Loucy (cell line): ENCODE results near the gene CX3CR1.

ENCODE experiments used
- H2AFZ ChIP-seq: fragments of 200-600 bp; sonication (generic); 2 replicates; pipeline ENCODE4 v1.6.0; 2016; ENCODE audit warnings: antibody characterized with exemption, mild to moderate bottlenecking, low read length, moderate library complexity
- H3F3A ChIP-seq: fragments of 200-600 bp; 2 replicates; pipeline ENCODE4 v1.6.0; 2016; ENCODE audit warnings: antibody characterized with exemption, low read depth, mild to moderate bottlenecking
- H3K27me3 ChIP-seq: fragments of 200-600 bp; sonication (generic); 2 replicates; pipeline ENCODE4 v1.6.1; 2014; ENCODE audit warnings: low read length, mild to moderate bottlenecking; ENCODE audit not compliant: insufficient read depth, poor library complexity, severe bottlenecking
- H3K36me3 ChIP-seq: fragments of 200-600 bp; sonication (generic); 2 replicates; pipeline ENCODE4 v1.6.1; 2016; ENCODE audit warnings: low read length; ENCODE audit not compliant: insufficient read depth
- H3K4me1 ChIP-seq: fragments of 200-600 bp; sonication (generic); 2 replicates; pipeline ENCODE4 v1.5.1; 2014; ENCODE audit warnings: low read length, mild to moderate bottlenecking; ENCODE audit not compliant: insufficient read depth, poor library complexity, severe bottlenecking
- H3K4me2 ChIP-seq: fragments of 200-600 bp; sonication (generic); 2 replicates; pipeline ENCODE4 v1.6.0; 2014; ENCODE audit warnings: antibody characterized with exemption, low read length, low read depth, mild to moderate bottlenecking; ENCODE audit not compliant: poor library complexity, severe bottlenecking
- H3K4me3 ChIP-seq: fragments of 200-600 bp; sonication (generic); 2 replicates; pipeline ENCODE4 v1.5.1; 2014; ENCODE audit warnings: low read length, mild to moderate bottlenecking, mixed read lengths; ENCODE audit not compliant: poor library complexity, severe bottlenecking
- H3K79me2 ChIP-seq: fragments of 200-600 bp; sonication (generic); 2 replicates; pipeline ENCODE4 v1.6.1; 2014; ENCODE audit warnings: low read length; ENCODE audit not compliant: insufficient read depth
- H3K9ac ChIP-seq: fragments of 200-600 bp; sonication (generic); 2 replicates; pipeline ENCODE4 v1.6.0; 2014; ENCODE audit warnings: mild to moderate bottlenecking, low read depth, low read length, moderate library complexity; ENCODE audit not compliant: poor library complexity, severe bottlenecking
- H3K9me2 ChIP-seq: fragments of 200-600 bp; sonication (generic); replicated peaks from 2 replicates; pipeline ENCODE4 v1.6.1; 2016; ENCODE audit warnings: low read depth, low read length, mixed read lengths
- H3K9me3 ChIP-seq: fragments of 200-600 bp; sonication (generic); 2 replicates; pipeline ENCODE4 v1.6.1; 2014; ENCODE audit warnings: mild to moderate bottlenecking, antibody characterized with exemption, low read length, low read depth; ENCODE audit not compliant: insufficient read depth
- H4K20me1 ChIP-seq: fragments of 200-600 bp; sonication (generic); 2 replicates; pipeline ENCODE4 v1.6.0; 2014; ENCODE audit warnings: antibody characterized with exemption, low read length, mild to moderate bottlenecking; ENCODE audit not compliant: insufficient read depth, poor library complexity, severe bottlenecking
- EZH2phosphoT487 ChIP-seq: fragments of 200-600 bp; IDR thresholded peaks from 2 replicates; pipeline ENCODE4 v1.6.1; 2018; ENCODE audit warnings: antibody characterized with exemption, mild to moderate bottlenecking, moderate library complexity, borderline replicate concordance
- TF ChIP-seq, protein P1 (sequence below): fragments of 200-600 bp; sonication (generic); conservative IDR thresholded peaks from 2 replicates; pipeline ENCODE4 v1.5.1; 2014; ENCODE audit warnings: mild to moderate bottlenecking, antibody characterized with exemption, low read length

The CX3CR1 gene

DNA sequence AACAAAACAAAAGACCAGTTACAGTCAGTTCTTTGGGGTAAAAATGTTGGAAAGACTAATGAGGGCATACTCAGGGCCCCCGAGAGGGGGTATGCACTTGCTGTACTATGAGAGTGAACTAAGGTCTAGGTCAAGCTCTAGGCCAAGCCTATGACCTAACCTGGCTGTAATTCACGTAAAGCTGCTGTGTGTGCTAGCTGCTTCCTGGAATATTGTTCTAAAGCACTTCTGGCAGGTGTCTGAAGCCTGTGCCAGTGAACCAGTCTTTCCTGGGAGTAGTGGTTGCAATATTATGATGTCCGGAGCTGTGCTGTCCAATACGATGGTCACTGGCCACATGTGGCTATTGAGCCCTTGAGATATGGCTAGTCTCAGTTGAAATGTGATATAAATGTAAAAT is 13.1 kb upstream of the CX3CR1 start:
- H3K9ac ChIP-seq: peak overlapping the region; percentile 21
- H3K4me3 ChIP-seq: no peak overlapping the region
- 0 out of 2 replicates have a peak overlapping the region, but pooled peaks have one; percentile 9 for H2AFZ ChIP-seq
- no peaks in the 10 kb centered on the region for H3K9me3 ChIP-seq
- H4K20me1 ChIP-seq: no peaks in the 10 kb centered on the region
- no peaks in the 10 kb centered on the region for H3K79me2 ChIP-seq
- TF ChIP-seq EZH2phosphoT487: no peak
- TF ChIP-seq, protein P1, sequence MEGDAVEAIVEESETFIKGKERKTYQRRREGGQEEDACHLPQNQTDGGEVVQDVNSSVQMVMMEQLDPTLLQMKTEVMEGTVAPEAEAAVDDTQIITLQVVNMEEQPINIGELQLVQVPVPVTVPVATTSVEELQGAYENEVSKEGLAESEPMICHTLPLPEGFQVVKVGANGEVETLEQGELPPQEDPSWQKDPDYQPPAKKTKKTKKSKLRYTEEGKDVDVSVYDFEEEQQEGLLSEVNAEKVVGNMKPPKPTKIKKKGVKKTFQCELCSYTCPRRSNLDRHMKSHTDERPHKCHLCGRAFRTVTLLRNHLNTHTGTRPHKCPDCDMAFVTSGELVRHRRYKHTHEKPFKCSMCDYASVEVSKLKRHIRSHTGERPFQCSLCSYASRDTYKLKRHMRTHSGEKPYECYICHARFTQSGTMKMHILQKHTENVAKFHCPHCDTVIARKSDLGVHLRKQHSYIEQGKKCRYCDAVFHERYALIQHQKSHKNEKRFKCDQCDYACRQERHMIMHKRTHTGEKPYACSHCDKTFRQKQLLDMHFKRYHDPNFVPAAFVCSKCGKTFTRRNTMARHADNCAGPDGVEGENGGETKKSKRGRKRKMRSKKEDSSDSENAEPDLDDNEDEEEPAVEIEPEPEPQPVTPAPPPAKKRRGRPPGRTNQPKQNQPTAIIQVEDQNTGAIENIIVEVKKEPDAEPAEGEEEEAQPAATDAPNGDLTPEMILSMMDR: no peak
- H3K9me2 ChIP-seq: no peaks in the 10 kb centered on the region
- no peaks in the 10 kb centered on the region for H3F3A ChIP-seq
- H3K4me1 ChIP-seq: peaks cover 46% of the 10 kb centered on the region
- H3K4me2 ChIP-seq: no peak overlapping the region
- H3K27me3 ChIP-seq: no peaks in the 10 kb centered on the region
- no peaks in the 10 kb centered on the region for H3K36me3 ChIP-seq

DNA sequence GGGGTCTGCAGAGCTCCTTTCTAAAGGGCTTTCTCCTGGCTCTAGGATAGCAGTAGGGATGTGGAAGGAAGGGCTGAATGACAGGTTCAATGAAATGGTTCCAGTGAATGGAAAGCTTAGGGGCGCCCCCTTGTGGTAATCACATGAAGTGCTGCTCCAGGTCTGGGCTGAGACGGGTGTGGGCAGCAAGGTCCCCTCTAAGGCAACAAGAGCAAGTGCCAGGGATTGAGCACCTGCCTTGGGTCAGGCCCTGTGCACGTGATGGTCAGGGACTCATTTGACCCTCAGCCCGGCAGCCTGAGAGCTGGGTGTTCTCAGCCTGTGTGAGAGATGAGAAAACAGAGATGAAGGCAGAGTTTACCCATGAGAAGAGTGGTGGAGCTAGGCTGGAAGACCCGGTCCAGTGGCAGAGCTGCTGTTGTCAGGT is 12.1 kb upstream of the CX3CR1 start:
- Histone ChIP-seq H3K27me3 (no peaks in the 10 kb centered on the region), H3K79me2 (no peaks in the 10 kb centered on the region), H2AFZ (peak overlapping the region; percentile 63), H3K9me3 (no peaks in the 10 kb centered on the region), H3K4me3 (no peak overlapping the region), H3K36me3 (no peaks in the 10 kb centered on the region), H3K9ac (peak overlapping the region; percentile 21), H3K9me2 (no peaks in the 10 kb centered on the region), H3K4me1 (peaks cover 46% of the 10 kb centered on the region), H3K4me2 (no peak overlapping the region), H3F3A (no peaks in the 10 kb centered on the region), H4K20me1 (no peaks in the 10 kb centered on the region)
- TF ChIP-seq, protein P1: peak; percentile 95
- TF ChIP-seq EZH2phosphoT487: no peak

DNA sequence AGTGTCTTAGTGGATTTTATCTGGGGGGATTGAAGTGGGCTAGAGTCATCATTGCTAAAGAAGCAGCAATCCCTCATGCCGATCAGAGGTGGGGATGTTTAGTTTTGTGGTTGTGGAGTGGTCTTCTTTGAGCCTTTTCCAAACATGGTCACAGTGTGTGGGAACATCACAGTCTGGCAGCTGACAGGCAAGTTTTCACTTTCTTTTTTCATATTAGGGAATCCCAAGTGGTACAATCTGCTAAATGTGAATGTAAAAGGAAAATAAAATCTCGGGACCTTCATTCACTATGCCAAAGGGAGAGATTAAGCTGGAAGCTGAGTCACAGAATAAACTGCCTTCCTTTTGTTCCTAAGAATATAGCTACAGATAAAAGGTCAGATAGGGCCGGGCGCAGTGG is 10.4 kb upstream of the CX3CR1 start:
- no peak overlapping the region for H2AFZ ChIP-seq

More for the DNA sequence above, 10.4 kb upstream of the CX3CR1 start:
- H4K20me1 ChIP-seq: no peaks in the 10 kb centered on the region
- TF ChIP-seq, protein P1: no peak
- TF ChIP-seq EZH2phosphoT487: no peak
- peak overlapping the region; percentile 9 for H3K9ac ChIP-seq
- peaks cover 35% of the 10 kb centered on the region for H3K4me1 ChIP-seq
- H3K9me2 ChIP-seq: no peaks in the 10 kb centered on the region
- H3K36me3 ChIP-seq: no peaks in the 10 kb centered on the region
- no peaks in the 10 kb centered on the region for H3F3A ChIP-seq
- no peaks in the 10 kb centered on the region for H3K27me3 ChIP-seq
- no peak overlapping the region for H3K4me3 ChIP-seq
- H3K79me2 ChIP-seq: no peaks in the 10 kb centered on the region
- H3K9me3 ChIP-seq: no peaks in the 10 kb centered on the region
- no peak overlapping the region for H3K4me2 ChIP-seq
